ENCODE data around the gene IGSF21.

The IGSF21 gene

GRCh38 chr1:18101508-18101907, 6.1 kb upstream of the IGSF21 start:
- no peak overlapping the region for H3K4me3 ChIP-seq (ENCODE audit: low read length)
- no peaks in the 10 kb centered on the region for H3K27me3 ChIP-seq (ENCODE audit: low read depth, low read length)
- H3K4me1 ChIP-seq (ENCODE audit: low read length): no peaks in the 10 kb centered on the region
- no peak overlapping the region for H3K27ac ChIP-seq (ENCODE audit: low read length)
- H3K36me3 ChIP-seq (replicated peaks; ENCODE audit: low read depth, low read length): no peaks in the 10 kb centered on the region
- no peak overlapping the region for H2AFZ ChIP-seq (ENCODE audit: low read depth, low read length)
- H3K9ac ChIP-seq (ENCODE audit: low read length): no peak overlapping the region
- no peaks in the 10 kb centered on the region for H4K20me1 ChIP-seq (ENCODE audit: insufficient read depth, low read length)
- H3K79me2 ChIP-seq (ENCODE audit: low read length): no peaks in the 10 kb centered on the region
- H3K4me2 ChIP-seq (ENCODE audit: low read length): no peak overlapping the region
- no peak for TF ChIP-seq EZH2phosphoT487 (IDR thresholded peaks at IDR 0.05; ENCODE audit: low read depth)
- TF ChIP-seq CTCF (IDR thresholded peaks at IDR 0.05; ENCODE audit: low read depth, low read length): no peak
- no peaks in the 10 kb centered on the region for H3K9me3 ChIP-seq (ENCODE audit: insufficient read depth, low read length)

- no peak overlapping the region for H2AFZ ChIP-seq (ENCODE audit: low read depth, low read length)
- no peaks in the 10 kb centered on the region for H3K36me3 ChIP-seq (replicated peaks; ENCODE audit: low read depth, low read length)
- H4K20me1 ChIP-seq (ENCODE audit: insufficient read depth, low read length): no peaks in the 10 kb centered on the region
- no peak for TF ChIP-seq CTCF (IDR thresholded peaks at IDR 0.05; ENCODE audit: low read depth, low read length)
- TF ChIP-seq EZH2phosphoT487 (IDR thresholded peaks at IDR 0.05; ENCODE audit: low read depth): no peak
- H3K4me3 ChIP-seq (ENCODE audit: low read length): no peak overlapping the region
- H3K27me3 ChIP-seq (ENCODE audit: low read depth, low read length): no peaks in the 10 kb centered on the region
- H3K27ac ChIP-seq (ENCODE audit: low read length): no peak overlapping the region
- H3K9ac ChIP-seq (ENCODE audit: low read length): no peak overlapping the region
- no peaks in the 10 kb centered on the region for H3K79me2 ChIP-seq (ENCODE audit: low read length)
- H3K4me1 ChIP-seq (ENCODE audit: low read length): no peaks in the 10 kb centered on the region
- H3K4me2 ChIP-seq (ENCODE audit: low read length): no peak overlapping the region
- H3K9me3 ChIP-seq (ENCODE audit: insufficient read depth, low read length): no peaks in the 10 kb centered on the region
Observed at GRCh38 chr1:18103788-18104421, 3.7 kb upstream of the IGSF21 start.

GRCh38 chr1:18104546-18105100, 3.0 kb upstream of the IGSF21 start:
- Histone ChIP-seq H3K4me2 (ENCODE audit: low read length) (no peak overlapping the region), H3K79me2 (ENCODE audit: low read length) (no peaks in the 10 kb centered on the region)

DNA sequence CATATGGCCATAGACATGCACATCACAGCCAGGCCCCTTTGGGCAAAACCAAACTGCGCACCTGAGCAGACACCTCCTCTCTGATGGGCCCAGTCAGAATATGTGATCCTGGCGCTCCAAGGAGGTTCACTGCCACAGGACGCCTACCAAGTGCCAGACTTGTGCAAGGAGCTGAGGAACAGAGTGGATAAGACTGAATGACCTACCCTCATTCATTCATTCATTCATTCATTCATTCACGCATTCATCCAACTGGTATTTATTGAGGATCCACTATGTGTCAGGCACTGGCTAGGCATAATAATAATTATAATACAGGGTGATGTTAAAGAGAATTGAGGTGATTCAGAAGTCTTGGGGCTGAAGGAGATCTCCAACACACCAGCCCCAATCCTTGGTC, 2.4 kb upstream of the IGSF21 start:
- Histone ChIP-seq H3K4me3 (ENCODE audit: low read length) (no peak overlapping the region), H3K36me3 (replicated peaks; ENCODE audit: low read depth, low read length) (no peaks in the 10 kb centered on the region), H3K4me1 (ENCODE audit: low read length) (no peaks in the 10 kb centered on the region), H3K27ac (ENCODE audit: low read length) (no peak overlapping the region), H3K9ac (ENCODE audit: low read length) (no peak overlapping the region), H3K79me2 (ENCODE audit: low read length) (no peaks in the 10 kb centered on the region), H2AFZ (ENCODE audit: low read depth, low read length) (no peak overlapping the region), H4K20me1 (ENCODE audit: insufficient read depth, low read length) (no peaks in the 10 kb centered on the region), H3K4me2 (ENCODE audit: low read length) (no peak overlapping the region), H3K27me3 (ENCODE audit: low read depth, low read length) (no peaks in the 10 kb centered on the region), H3K9me3 (ENCODE audit: insufficient read depth, low read length) (no peaks in the 10 kb centered on the region)
- no peak for TF ChIP-seq EZH2phosphoT487 (IDR thresholded peaks at IDR 0.05; ENCODE audit: low read depth)
- TF ChIP-seq CTCF (IDR thresholded peaks at IDR 0.05; ENCODE audit: low read depth, low read length): no peak

More at GRCh38 chr1:18104546-18105100, 3.0 kb upstream of the IGSF21 start:
- Histone ChIP-seq H3K36me3 (replicated peaks; ENCODE audit: low read depth, low read length) (no peaks in the 10 kb centered on the region), H3K4me1 (ENCODE audit: low read length) (no peaks in the 10 kb centered on the region), H3K9ac (ENCODE audit: low read length) (no peak overlapping the region), H3K4me3 (ENCODE audit: low read length) (no peak overlapping the region), H2AFZ (ENCODE audit: low read depth, low read length) (no peak overlapping the region), H4K20me1 (ENCODE audit: insufficient read depth, low read length) (no peaks in the 10 kb centered on the region), H3K9me3 (ENCODE audit: insufficient read depth, low read length) (no peaks in the 10 kb centered on the region), H3K27me3 (ENCODE audit: low read depth, low read length) (no peaks in the 10 kb centered on the region), H3K27ac (ENCODE audit: low read length) (no peak overlapping the region)
- TF ChIP-seq EZH2phosphoT487 (IDR thresholded peaks at IDR 0.05; ENCODE audit: low read depth) (no peak), CTCF (IDR thresholded peaks at IDR 0.05; ENCODE audit: low read depth, low read length) (no peak)

Measured in OCI-LY3 (cell line).